Measurements from ENCODE around the gene STXBP6.

Gene STXBP6

DNA sequence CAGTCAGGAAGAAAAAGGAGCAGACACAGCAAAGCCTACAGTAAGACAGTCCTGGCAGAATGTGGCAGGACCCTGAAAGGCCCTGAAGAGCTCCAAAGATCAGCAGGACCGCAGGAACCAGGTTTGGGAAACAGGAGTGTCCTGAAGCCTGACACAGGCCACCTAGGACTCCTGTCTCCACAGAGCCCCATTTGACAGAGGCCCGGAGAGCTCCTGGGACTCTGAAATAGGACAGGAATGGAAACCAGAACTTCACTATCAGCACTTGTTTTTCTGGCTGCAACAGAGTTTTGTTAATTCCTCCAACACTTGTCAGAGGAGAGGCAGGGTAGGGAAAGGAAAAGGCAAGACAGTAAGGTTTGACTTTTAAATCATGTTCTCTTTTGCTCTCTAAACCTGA, 12.9 kb downstream of the STXBP6 start:
- no peak overlapping the region for H3K4me3 ChIP-seq (ENCODE audit: low read depth, low read length)
- TF ChIP-seq, protein P1, sequence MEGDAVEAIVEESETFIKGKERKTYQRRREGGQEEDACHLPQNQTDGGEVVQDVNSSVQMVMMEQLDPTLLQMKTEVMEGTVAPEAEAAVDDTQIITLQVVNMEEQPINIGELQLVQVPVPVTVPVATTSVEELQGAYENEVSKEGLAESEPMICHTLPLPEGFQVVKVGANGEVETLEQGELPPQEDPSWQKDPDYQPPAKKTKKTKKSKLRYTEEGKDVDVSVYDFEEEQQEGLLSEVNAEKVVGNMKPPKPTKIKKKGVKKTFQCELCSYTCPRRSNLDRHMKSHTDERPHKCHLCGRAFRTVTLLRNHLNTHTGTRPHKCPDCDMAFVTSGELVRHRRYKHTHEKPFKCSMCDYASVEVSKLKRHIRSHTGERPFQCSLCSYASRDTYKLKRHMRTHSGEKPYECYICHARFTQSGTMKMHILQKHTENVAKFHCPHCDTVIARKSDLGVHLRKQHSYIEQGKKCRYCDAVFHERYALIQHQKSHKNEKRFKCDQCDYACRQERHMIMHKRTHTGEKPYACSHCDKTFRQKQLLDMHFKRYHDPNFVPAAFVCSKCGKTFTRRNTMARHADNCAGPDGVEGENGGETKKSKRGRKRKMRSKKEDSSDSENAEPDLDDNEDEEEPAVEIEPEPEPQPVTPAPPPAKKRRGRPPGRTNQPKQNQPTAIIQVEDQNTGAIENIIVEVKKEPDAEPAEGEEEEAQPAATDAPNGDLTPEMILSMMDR (IDR thresholded peaks at IDR 0.05; ENCODE audit: borderline replicate concordance, insufficient read depth, low read depth, low read length), result no peak

GRCh38 chr14:25034803-25035681, 14.9 kb downstream of the STXBP6 start:
- no peak overlapping the region for H3K4me3 ChIP-seq (ENCODE audit: low read depth, low read length)
- TF ChIP-seq, protein P1 (IDR thresholded peaks at IDR 0.05; ENCODE audit: borderline replicate concordance, insufficient read depth, low read depth, low read length), result no peak

- no peak overlapping the region for H3K4me3 ChIP-seq (ENCODE audit: low read depth, low read length)
- TF ChIP-seq, protein P1 (IDR thresholded peaks at IDR 0.05; ENCODE audit: borderline replicate concordance, insufficient read depth, low read depth, low read length), result no peak
Measured at GRCh38 chr14:25033358-25033757, 16.6 kb downstream of the STXBP6 start.

DNA sequence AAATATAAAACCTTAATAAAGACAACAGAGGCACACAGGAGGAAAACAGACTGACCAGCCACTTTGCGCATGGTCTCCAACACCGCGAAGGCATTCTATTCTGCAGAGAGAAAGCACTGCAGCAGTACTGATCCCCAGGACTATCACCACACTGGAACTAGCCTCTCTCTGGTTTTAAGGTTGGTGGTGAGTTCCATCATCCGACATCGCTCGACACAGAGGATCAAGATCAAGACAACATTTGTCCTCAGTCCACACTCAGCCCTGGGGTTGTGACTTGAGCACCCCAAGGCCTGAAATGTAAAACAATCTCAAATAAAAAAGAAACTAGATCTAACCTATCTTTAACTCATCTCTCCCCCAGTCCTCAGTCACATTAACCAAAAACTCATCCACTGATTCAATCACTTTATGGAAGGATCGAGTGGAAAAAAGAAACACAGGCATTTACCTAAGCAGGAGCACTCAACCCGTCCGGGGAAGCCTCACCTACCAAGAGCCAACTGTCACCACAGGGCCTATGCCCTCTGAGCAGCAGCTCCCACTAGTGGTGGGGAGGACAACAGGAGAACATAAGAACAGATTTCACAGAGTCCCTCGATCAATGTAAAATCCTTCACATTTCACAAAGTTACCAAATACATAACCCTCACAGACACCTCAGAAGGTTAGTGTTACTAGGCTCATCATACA, 17.7 kb downstream of the STXBP6 start:
- no peak overlapping the region for H3K4me3 ChIP-seq (ENCODE audit: low read depth, low read length)
- TF ChIP-seq, protein P1 (IDR thresholded peaks at IDR 0.05; ENCODE audit: borderline replicate concordance, insufficient read depth, low read depth, low read length), result no peak; the same call in 1 of the 2 replicates

DNA sequence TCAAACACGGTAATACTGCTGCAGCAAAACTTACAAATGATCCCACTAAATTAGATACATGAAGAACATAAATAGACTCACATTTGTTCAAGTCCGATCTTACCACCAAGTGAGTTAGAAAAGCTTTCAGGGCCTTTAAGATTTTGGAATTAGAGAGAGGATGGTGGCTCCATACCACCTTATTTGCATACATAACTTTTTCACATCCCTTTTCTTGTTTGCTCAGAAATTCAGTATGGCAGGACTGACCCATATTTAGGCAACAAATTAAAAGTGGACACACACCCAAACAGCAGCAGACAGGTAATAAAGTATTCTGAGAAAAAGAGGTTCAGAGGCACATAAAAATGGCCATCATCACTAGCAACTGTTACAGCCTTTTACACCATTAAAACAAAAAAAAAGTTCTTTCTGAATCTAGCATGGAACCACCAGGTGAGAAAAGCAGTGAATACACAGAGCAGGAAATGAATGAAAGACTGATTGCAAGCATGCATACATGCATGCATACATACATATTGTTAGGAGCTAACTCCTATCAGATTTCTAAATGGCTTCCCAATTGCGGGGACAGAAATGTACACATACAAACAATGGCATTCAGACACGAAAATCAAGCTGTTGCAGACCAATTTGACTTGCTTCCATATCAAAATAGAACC, 23.3 kb downstream of the STXBP6 start:
- H3K4me3 ChIP-seq (ENCODE audit: low read depth, low read length), result no peak overlapping the region
- TF ChIP-seq, protein P1 (IDR thresholded peaks at IDR 0.05; ENCODE audit: borderline replicate concordance, insufficient read depth, low read depth, low read length), result no peak

DNA sequence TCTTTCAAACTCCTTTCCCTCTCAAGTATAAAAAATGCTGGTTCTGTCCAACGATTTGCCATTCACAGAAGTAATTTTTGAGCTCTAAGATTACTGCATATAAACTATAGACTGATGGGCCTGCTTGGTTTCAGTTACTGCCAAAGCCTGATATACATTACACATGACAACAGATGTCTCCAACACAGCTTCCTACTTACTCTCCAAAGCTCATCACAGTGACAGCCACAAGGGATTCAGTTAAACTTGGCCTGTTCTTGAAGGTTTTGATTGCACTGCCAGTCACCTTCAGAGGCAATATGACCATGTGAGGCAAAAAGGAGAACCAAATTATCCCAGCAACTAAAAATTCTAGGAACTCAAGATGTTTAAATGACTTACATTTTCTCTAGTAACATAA, 30.1 kb downstream of the STXBP6 start:
- no peak overlapping the region for H3K4me3 ChIP-seq (ENCODE audit: low read depth, low read length)

More for the DNA sequence above, 30.1 kb downstream of the STXBP6 start:
- TF ChIP-seq, protein P1 (IDR thresholded peaks at IDR 0.05; ENCODE audit: borderline replicate concordance, insufficient read depth, low read depth, low read length), result no peak

Measured in GM12875 (cell line).